ENCODE measurements around the gene UROD. TPM values are rescaled to one million over a fixed set of nuclear protein-coding genes. Genes with fewer than 3 reads are reported as not detected.

The UROD gene
- total RNA-seq, 4 donors from 2014 or later, result 53.1 to 95.1 (median 62.1) TPM

DNA sequence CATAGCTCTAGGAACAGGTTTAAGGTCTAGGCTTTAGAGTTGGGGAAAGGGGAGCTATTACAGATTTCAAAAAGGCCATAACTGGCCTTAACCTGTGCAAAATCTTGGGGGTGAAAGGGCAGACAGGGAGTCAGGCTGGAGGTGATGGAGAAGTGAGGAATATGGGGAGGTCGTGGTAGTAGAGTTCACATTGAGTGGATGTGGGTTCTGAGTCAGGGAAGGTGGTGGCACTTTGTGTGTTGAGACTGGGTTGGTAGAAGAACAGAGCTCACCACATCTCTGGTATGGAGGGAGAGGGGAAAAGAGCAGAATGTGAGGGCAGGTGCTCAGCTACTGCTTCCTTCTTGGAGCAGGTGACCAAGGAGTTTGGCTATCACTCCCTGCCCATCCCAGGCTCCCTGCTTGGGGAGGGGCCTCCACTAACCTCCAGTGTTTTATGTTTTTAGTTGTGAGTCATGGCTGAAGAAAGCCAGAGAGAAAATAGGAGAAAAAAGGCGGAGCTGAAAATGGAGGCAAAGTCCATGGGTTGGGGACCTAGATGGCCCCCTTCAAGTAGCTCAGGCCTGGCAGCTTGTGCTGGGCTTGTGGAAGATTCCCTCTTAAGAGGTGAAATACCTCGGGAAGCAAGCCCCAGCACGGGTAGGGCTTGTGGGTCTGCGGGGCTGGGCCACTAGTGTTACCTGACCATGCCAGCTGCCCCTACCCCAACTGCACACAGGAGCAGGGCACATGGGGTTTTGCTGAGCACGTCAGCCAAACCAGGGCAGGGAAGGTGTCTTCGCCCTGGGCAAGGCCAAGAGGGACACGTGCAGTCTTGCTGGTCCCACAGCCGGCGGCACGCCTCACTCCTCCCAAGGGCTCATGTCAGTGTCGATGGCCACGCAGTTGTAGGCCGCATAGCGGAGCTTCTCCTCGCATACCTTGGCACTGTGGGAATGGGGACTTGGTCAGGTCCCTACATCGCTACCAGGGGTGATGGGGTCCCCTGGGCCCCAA, 9.1 kb upstream of the UROD start:
- no peaks in the 10 kb centered on the region for H3K4me1 ChIP-seq
- no peaks in the 10 kb centered on the region for H3K27me3 ChIP-seq
- H3K9me3 ChIP-seq, result no peaks in the 10 kb centered on the region
- no peak for DNase-seq (ENCODE audit: low spot score in 2 of 2)
- TF ChIP-seq POLR2A (IDR thresholded peaks at IDR 0.05), result no peak
- TF ChIP-seq, protein P1, sequence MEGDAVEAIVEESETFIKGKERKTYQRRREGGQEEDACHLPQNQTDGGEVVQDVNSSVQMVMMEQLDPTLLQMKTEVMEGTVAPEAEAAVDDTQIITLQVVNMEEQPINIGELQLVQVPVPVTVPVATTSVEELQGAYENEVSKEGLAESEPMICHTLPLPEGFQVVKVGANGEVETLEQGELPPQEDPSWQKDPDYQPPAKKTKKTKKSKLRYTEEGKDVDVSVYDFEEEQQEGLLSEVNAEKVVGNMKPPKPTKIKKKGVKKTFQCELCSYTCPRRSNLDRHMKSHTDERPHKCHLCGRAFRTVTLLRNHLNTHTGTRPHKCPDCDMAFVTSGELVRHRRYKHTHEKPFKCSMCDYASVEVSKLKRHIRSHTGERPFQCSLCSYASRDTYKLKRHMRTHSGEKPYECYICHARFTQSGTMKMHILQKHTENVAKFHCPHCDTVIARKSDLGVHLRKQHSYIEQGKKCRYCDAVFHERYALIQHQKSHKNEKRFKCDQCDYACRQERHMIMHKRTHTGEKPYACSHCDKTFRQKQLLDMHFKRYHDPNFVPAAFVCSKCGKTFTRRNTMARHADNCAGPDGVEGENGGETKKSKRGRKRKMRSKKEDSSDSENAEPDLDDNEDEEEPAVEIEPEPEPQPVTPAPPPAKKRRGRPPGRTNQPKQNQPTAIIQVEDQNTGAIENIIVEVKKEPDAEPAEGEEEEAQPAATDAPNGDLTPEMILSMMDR (IDR thresholded peaks at IDR 0.05), result no peak
- TF ChIP-seq EP300 (IDR thresholded peaks at IDR 0.05), result no peak
- H3K27ac ChIP-seq, result no peak overlapping the region
- no peak overlapping the region for H3K4me3 ChIP-seq
- 89 to 94% methylated on average over 16 to 17 of the region's 17 CpGs for WGBS, 2 donors
- peaks cover 0 to 64% (median 36%) of the 10 kb centered on the region in 3 donors for H3K36me3 ChIP-seq

DNA sequence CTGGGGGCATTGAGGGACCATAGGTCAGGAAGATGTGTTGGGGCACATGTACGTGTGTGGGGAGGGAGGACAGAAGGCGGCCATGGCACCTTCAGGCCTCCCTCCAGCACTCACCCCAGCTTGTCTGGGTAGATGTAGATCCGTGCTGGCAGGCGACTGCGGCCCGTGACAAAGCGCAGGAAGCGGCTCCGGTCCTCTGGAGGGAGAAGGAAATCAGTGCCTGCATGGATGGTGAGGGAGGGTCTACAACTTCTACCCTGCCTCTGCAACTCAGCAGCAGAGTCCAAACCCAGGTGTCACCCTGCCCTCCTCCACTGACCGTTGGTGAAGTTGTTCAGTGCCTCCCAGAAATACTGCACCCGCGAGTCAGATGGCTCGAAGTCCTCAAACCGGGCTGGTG, 8.3 kb upstream of the UROD start:
- TF ChIP-seq EP300 (IDR thresholded peaks at IDR 0.05), result no peak
- TF ChIP-seq POLR2A (IDR thresholded peaks at IDR 0.05), result no peak
- TF ChIP-seq, protein P1 (IDR thresholded peaks at IDR 0.05), result no peak
- Histone ChIP-seq H3K9me3 (no peaks in the 10 kb centered on the region), H3K4me1 (peaks cover 0 to 2% (median 0%) of the 10 kb centered on the region in 4 donors), H3K4me3 (no peak overlapping the region), H3K27me3 (no peaks in the 10 kb centered on the region), H3K36me3 (peaks cover 0 to 72% (median 37%) of the 10 kb centered on the region in 3 donors), H3K27ac (no peak overlapping the region)
- WGBS, 2 donors, result 86 to 87% methylated on average over 14 of the region's 14 CpGs
- no peak for DNase-seq (ENCODE audit: low spot score in 2 of 2)

DNA sequence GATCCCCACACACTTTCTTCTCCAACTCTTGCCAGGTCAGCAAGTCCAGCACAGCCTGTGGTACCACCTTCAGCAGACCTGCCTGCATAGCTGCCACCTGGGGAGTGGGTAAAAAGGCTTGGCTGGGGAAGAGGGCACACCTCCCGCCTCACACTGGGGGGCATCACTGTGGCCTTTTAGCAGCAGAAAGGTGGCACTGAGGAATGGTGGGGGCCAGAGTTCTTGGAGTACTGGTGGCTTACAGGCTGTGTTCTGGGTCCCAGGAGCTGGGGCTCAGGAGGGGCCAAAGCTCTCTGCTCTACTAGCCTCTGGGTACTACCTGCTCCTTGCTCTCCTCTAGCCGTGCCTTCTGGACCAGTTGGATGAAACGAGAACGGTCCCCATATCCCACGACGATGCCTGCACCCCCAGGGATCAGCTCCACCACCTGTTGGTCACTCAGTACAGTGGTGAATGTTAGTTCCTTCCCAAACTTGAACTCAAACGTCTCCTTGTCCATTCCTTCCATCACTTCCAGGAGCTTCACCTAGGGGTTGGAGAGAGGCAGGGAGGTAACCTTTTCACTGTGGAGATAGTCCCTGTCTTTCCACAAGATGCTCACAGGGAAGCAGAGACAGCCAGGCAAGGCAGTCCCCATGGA, 7.7 kb upstream of the UROD start:
- DNase-seq (ENCODE audit: low spot score in 2 of 2), result no peak
- Histone ChIP-seq H3K27me3 (no peaks in the 10 kb centered on the region), H3K9me3 (no peaks in the 10 kb centered on the region), H3K36me3 (peaks cover 0 to 77% (median 43%) of the 10 kb centered on the region in 3 donors), H3K4me1 (peaks cover 0 to 9% (median 1%) of the 10 kb centered on the region in 4 donors), H3K27ac (no peak overlapping the region), H3K4me3 (no peak overlapping the region)
- TF ChIP-seq, protein P1 (IDR thresholded peaks at IDR 0.05), result no peak
- no peak for TF ChIP-seq EP300 (IDR thresholded peaks at IDR 0.05)
- TF ChIP-seq POLR2A (IDR thresholded peaks at IDR 0.05), result no peak
- WGBS, 2 donors, result 87 to 88% methylated on average over 7 of the region's 7 CpGs

DNA sequence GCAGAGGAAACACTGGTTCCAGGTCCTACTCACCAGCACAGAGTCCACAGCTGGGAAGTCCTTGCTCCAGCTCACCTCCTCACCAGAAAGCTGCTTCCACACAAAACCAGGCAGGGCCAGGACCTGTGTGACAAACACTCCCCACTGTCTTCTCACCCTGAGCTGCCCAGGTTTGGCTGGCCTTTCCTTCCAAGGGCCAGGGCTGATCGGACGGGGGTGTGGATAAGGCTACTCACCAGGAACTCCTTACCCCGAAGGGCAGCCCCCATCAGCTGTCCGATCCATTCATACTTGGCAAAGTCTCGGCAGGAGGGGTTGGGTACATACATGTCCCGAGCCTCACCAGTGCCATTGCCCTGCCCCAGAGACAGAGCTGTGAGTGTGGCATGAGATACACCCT, 6.3 kb upstream of the UROD start:
- Histone ChIP-seq H3K4me1 (peaks cover 0 to 19% (median 11%) of the 10 kb centered on the region in 4 donors), H3K36me3 (peaks cover 0 to 77% (median 43%) of the 10 kb centered on the region in 3 donors), H3K4me3 (no peak overlapping the region), H3K27ac (no peak overlapping the region), H3K9me3 (no peaks in the 10 kb centered on the region), H3K27me3 (no peaks in the 10 kb centered on the region)
- no peak for DNase-seq (ENCODE audit: low spot score in 2 of 2)
- TF ChIP-seq EP300 (IDR thresholded peaks at IDR 0.05), result no peak
- TF ChIP-seq POLR2A (IDR thresholded peaks at IDR 0.05), result no peak
- TF ChIP-seq, protein P1 (IDR thresholded peaks at IDR 0.05), result no peak
- WGBS, 2 donors, result 74 to 92% methylated on average over 4 to 5 of the region's 6 CpGs

Measured in tibial nerve (tissue), 4 donors.